Spinal cord (tissue), 10 donors: ENCODE data around the gene CDKN3. TPM values are rescaled to one million over a fixed set of nuclear protein-coding genes. Genes with fewer than 3 reads are reported as not detected.

ENCODE experiments used
- DNase-seq, 6 donors: peaks; one replicate each; pipeline versions ENCODE4 v3.0.0 to v3.0.0-alpha.2; 2013 to 2015; ENCODE audit warnings: low spot score in 6 of 6, low read depth in 4 of 6
- H3K27ac ChIP-seq: one replicate; pipeline ENCODE4 v1.5.1; 2013; ENCODE audit warnings: low read depth, low read length, control low read depth
- H3K27me3 ChIP-seq: one replicate; pipeline ENCODE4 v1.6.1; 2013; ENCODE audit warnings: low read length; ENCODE audit not compliant: control insufficient read depth, insufficient read depth
- H3K36me3 ChIP-seq: one replicate; pipeline ENCODE4 v1.6.1; 2013; ENCODE audit warnings: low read length; ENCODE audit not compliant: control insufficient read depth, insufficient read depth
- H3K4me1 ChIP-seq: one replicate; pipeline ENCODE4 v1.6.1; 2013; ENCODE audit warnings: low read length; ENCODE audit not compliant: control insufficient read depth, insufficient read depth
- H3K4me3 ChIP-seq: one replicate; pipeline ENCODE4 v1.5.1; 2013; ENCODE audit warnings: low read depth, low read length, control low read depth
- H3K9me3 ChIP-seq: one replicate; pipeline ENCODE4 v1.6.1; 2013; ENCODE audit warnings: low read length; ENCODE audit not compliant: control insufficient read depth, insufficient read depth
- WGBS: methylation state at CpG from one replicate; pipeline ENCODE4 v1.1.5; 2013; ENCODE audit warnings: missing lambda C conversion rate; ENCODE audit not compliant: insufficient coverage; 5-methylcytosine and 5-hydroxymethylcytosine counted together
- polyA plus RNA-seq, 2 donors: library from polyadenylated mRNA; unstranded; fragments of 120-200 nt; gene quantifications; one replicate each; pipeline ENCODE4 v1.2.1, GENCODE V29; 2013; ENCODE audit not compliant: insufficient read length in 2 of 2
- total RNA-seq, 2 donors: library from RNA; depleted of rRNA in 1 of 2; stranded (reverse); fragments of 120-200 nt in 1 of 2; fragments of >200 nt in 1 of 2; gene quantifications; one replicate each; pipeline versions ENCODE4 v1.2.3 to v1.2.4, GENCODE V29; 2013 to 2014
- donor health status: healthy.

CDKN3 gene
- total and polyA plus RNA-seq, 4 donors: 16.3 to 18.6 (median 17.9) TPM

GRCh38 chr14:54354968-54355641, 41.7 kb upstream of the CDKN3 start:
- Histone ChIP-seq H3K27me3 (no peaks in the 10 kb centered on the region), H3K4me1 (no peaks in the 10 kb centered on the region), H3K36me3 (no peaks in the 10 kb centered on the region), H3K27ac (no peak overlapping the region), H3K4me3 (no peak overlapping the region), H3K9me3 (peaks cover 4% of the 10 kb centered on the region)
- DNase-seq: no peak

DNA sequence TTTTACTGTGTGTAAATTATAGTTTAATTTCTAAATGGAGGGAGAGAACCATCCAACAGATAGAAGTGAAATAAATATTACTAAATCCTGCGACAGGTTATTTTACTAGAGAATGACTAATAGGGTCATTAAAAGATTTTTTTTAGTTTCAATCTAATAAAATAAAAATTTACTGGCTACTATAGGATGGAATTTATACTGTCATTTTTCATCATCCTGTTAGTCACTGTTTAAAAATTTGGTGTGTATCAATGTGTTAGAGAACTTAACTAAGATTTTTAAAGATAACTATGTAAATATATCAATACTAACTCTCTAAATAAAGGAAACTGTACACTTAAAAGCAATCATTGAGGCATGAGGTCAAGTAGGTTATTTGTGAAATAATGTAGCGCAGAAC, 41.1 kb upstream of the CDKN3 start:
- no peaks in the 10 kb centered on the region for H3K27me3 ChIP-seq
- no peak overlapping the region for H3K4me3 ChIP-seq
- H3K9me3 ChIP-seq: peaks cover 4% of the 10 kb centered on the region
- no CpG with 5 or more reads among the region's 2 CpGs for WGBS
- H3K27ac ChIP-seq: no peak overlapping the region
- DNase-seq: no peak
- H3K36me3 ChIP-seq: no peaks in the 10 kb centered on the region
- no peaks in the 10 kb centered on the region for H3K4me1 ChIP-seq

DNA sequence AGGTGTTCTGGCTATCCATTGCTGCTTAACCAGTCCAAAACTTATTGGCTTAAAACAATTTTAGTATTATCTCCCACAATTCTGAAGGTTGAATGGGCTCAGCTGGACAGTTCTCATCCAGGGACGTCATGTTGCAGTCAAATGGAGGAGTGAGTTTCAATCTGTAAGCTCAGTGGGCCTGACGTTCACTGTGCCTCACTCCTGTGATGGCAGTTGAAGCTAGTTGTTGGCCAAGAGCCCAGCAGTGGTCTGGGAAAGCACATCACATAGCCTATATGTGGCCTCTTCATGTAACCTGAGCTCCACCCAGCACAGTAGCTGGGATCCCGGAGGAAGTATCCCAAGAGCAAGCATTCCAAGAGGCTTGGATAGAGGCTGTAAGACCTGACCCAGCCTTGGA, 40.6 kb upstream of the CDKN3 start:
- Histone ChIP-seq H3K36me3 (no peaks in the 10 kb centered on the region), H3K27me3 (no peaks in the 10 kb centered on the region), H3K4me3 (no peak overlapping the region), H3K9me3 (peaks cover 4% of the 10 kb centered on the region), H3K27ac (no peak overlapping the region), H3K4me1 (no peaks in the 10 kb centered on the region)
- no peak for DNase-seq
- WGBS: 50% methylated on average over 3 of the region's 3 CpGs

GRCh38 chr14:54360667-54361066, 36.1 kb upstream of the CDKN3 start:
- 100% methylated on average over 1 of the region's 1 CpG for WGBS
- Histone ChIP-seq H3K36me3 (no peaks in the 10 kb centered on the region), H3K9me3 (no peaks in the 10 kb centered on the region), H3K27me3 (no peaks in the 10 kb centered on the region), H3K4me3 (no peak overlapping the region), H3K27ac (no peak overlapping the region), H3K4me1 (no peaks in the 10 kb centered on the region)
- no peak for DNase-seq

- Histone ChIP-seq H3K27me3 (no peaks in the 10 kb centered on the region), H3K4me1 (no peaks in the 10 kb centered on the region), H3K36me3 (no peaks in the 10 kb centered on the region), H3K4me3 (no peak overlapping the region), H3K9me3 (no peaks in the 10 kb centered on the region), H3K27ac (no peak overlapping the region)
- DNase-seq: no peak
- WGBS: no CpG with 5 or more reads among the region's 5 CpGs
These were observed 34.7 kb upstream of the CDKN3 start for GRCh38 chr14:54362089-54362504.

DNA sequence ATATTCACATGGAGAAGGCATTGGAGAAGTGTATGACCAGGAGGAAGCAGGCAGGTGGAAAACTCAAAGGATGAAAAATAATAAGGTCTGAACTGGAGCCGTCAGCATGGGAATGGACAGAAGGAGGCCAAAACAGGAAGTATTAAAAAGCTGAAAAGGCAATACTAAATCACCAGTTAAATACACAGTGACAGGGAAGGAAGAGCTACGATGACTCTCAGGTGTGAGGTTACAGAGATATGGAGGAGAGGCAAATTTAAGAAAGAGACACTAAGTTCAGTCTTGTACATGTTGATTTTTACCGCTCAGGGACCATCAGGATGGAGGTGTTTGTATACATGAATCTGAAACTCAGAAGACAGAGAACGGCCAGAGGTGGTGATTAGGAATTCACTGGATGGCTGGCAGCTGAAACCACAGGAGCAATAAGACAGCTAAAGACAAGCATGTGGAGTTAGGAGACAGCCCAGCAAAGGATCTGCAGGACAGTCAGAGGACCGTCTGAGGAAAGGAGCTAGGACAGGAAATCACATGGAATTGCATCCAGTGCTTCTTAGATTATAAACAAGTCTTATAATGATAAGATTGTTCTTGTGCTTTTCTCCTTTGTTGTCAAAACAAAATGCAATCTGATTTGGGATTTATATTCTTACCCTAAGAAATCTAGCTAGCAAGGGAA, 33.9 kb upstream of the CDKN3 start:
- Histone ChIP-seq H3K27me3 (no peaks in the 10 kb centered on the region), H3K27ac (no peak overlapping the region), H3K9me3 (no peaks in the 10 kb centered on the region), H3K4me1 (no peaks in the 10 kb centered on the region), H3K36me3 (no peaks in the 10 kb centered on the region), H3K4me3 (no peak overlapping the region)
- 39% methylated on average over 4 of the region's 5 CpGs for WGBS
- DNase-seq: no peak

GRCh38 chr14:54364555-54365415, 32.0 kb upstream of the CDKN3 start:
- DNase-seq: peak in 3 of 6 donors; percentile 25 to 75 (median 73)
- Histone ChIP-seq H3K36me3 (no peaks in the 10 kb centered on the region), H3K27ac (no peak overlapping the region), H3K4me1 (no peaks in the 10 kb centered on the region), H3K4me3 (no peak overlapping the region), H3K9me3 (no peaks in the 10 kb centered on the region), H3K27me3 (no peaks in the 10 kb centered on the region)
- WGBS: 56% methylated on average over 8 of the region's 9 CpGs

DNA sequence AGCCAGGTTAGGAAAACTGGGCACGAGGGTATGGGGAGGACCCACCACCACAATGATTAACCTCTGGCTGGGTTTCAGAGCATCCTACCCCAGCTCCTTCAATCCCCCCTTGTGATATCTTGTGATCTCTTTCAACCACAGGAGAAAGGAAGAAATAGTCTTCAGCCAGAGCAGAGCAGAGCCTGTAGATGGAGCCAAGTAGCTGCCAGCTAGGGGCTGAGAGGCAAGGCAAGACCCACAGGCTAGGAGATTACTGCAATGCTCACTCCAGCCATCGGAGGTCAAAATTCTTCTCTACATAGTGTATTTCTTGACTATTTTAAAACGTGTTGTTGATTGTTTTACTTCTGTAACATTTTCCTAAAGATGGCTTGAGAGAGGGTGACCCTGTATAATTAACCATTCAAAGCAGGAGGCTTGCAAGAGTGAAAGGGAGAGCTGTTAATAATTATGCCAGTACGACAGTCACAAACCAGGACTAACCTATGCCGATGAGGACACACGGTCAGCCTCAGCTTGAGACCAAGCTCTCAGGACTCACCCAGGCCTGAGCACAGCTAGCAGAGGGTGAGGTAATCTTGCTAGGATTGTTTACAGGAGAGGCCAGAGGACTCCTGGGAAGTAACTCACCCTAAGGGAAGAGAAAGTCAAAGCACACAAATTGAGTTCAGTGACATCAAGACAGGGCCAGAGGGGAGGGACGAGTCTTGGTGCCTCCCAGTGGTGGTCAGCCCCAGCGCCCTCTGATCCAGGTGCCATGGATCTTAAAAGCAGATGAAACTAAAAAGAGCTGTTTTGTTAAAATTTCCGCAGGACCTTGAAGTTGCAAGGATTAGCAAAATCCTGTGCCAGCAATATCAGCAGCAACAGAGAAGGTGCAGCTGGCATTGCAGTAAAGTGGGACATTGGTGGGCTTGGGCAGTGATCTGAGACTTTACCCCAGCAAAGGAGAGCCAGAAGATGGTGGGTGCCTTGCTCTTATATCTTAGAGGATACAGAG, 29.8 kb upstream of the CDKN3 start:
- H3K36me3 ChIP-seq: no peaks in the 10 kb centered on the region
- DNase-seq: peak in 3 of 6 donors; percentile 25 to 76 (median 72)
- WGBS: 68% methylated on average over 5 of the region's 9 CpGs
- H3K9me3 ChIP-seq: no peaks in the 10 kb centered on the region
- no peaks in the 10 kb centered on the region for H3K27me3 ChIP-seq
- H3K27ac ChIP-seq: peak overlapping the region; percentile 54
- no peaks in the 10 kb centered on the region for H3K4me1 ChIP-seq
- H3K4me3 ChIP-seq: no peak overlapping the region

- 100% methylated on average over 2 of the region's 4 CpGs for WGBS
- no peaks in the 10 kb centered on the region for H3K4me1 ChIP-seq
- peak in 1 of 6 donors; percentile 46 for DNase-seq
- no peaks in the 10 kb centered on the region for H3K27me3 ChIP-seq
- H3K4me3 ChIP-seq: no peak overlapping the region
- H3K9me3 ChIP-seq: no peaks in the 10 kb centered on the region
- H3K27ac ChIP-seq: no peak overlapping the region
- H3K36me3 ChIP-seq: no peaks in the 10 kb centered on the region
These were observed 28.5 kb upstream of the CDKN3 start for GRCh38 chr14:54368291-54368690.
